HG03439 (cell line): Measurements from ENCODE around the gene SLC28A3.

ENCODE experiments used
- ATAC-seq: cut with Tn5 transposase; IDR thresholded peaks from one replicate; pipeline ENCODE4 v1.9.1; 2021; ENCODE audit warnings: mild to moderate bottlenecking, moderate library complexity; ENCODE audit not compliant: unreplicated experiment

SLC28A3 gene

GRCh38 chr9:84251921-84252320, 88.6 kb downstream of the SLC28A3 start:
- ATAC-seq = no peak

- no peak for ATAC-seq
These were observed 98.7 kb downstream of the SLC28A3 start for GRCh38 chr9:84241817-84242373.

GRCh38 chr9:84239343-84239742, 101.2 kb downstream of the SLC28A3 start:
- ATAC-seq = no peak

- ATAC-seq = no peak
These were observed 101.9 kb downstream of the SLC28A3 start for GRCh38 chr9:84238652-84239051.

GRCh38 chr9:84235511-84235910, 105.0 kb downstream of the SLC28A3 start:
- ATAC-seq = no peak

GRCh38 chr9:84230355-84231145, 110.0 kb downstream of the SLC28A3 start:
- no peak for ATAC-seq

GRCh38 chr9:84229191-84229590, 111.4 kb downstream of the SLC28A3 start:
- no peak for ATAC-seq

- no peak for ATAC-seq
These were observed 112.3 kb downstream of the SLC28A3 start for GRCh38 chr9:84228130-84228720.

GRCh38 chr9:84226126-84226525, 114.4 kb downstream of the SLC28A3 start:
- no peak for ATAC-seq
